Osteocyte (in vitro differentiated cells): Measurements from ENCODE around the gene TMPRSS11E. TPM values are rescaled to one million over a fixed set of nuclear protein-coding genes. Genes with fewer than 3 reads are reported as not detected.

Experiments used
- DNase-seq: peaks from one replicate; pipeline ENCODE4 v3.0.0; 2021; ENCODE audit warnings: mixed read lengths; ENCODE audit not compliant: unreplicated experiment; ENCODE audit errors: extremely low spot score
- H3K27ac Mint-ChIP-seq: one replicate; pipeline ENCODE4 v1.8.0; 2021; ENCODE audit warnings: mild to moderate bottlenecking, mixed read lengths; ENCODE audit not compliant: unreplicated experiment
- H3K27me3 Mint-ChIP-seq: one replicate; pipeline ENCODE4 v1.8.0; 2021; ENCODE audit warnings: mixed read lengths; ENCODE audit not compliant: unreplicated experiment
- H3K36me3 Mint-ChIP-seq: one replicate; pipeline ENCODE4 v1.8.0; 2021; ENCODE audit warnings: mixed read lengths; ENCODE audit not compliant: unreplicated experiment
- H3K4me1 Mint-ChIP-seq: one replicate; pipeline ENCODE4 v1.8.0; 2021; ENCODE audit warnings: mixed read lengths; ENCODE audit not compliant: unreplicated experiment
- H3K4me3 Mint-ChIP-seq: one replicate; pipeline ENCODE4 v1.8.0; 2021; ENCODE audit warnings: mild to moderate bottlenecking, moderate library complexity, mixed read lengths; ENCODE audit not compliant: unreplicated experiment
- H3K9me3 Mint-ChIP-seq: one replicate; pipeline ENCODE4 v1.8.0; 2021; ENCODE audit warnings: mixed read lengths; ENCODE audit not compliant: unreplicated experiment
- total RNA-seq: library from RNA; stranded (reverse); gene quantifications from 2 replicates; pipeline ENCODE4 v1.2.1, GENCODE V29; 2021
- TF ChIP-seq, protein P1 (sequence below): fragments of 200-600 bp; sonication (generic); IDR thresholded peaks from 2 replicates; pipeline ENCODE4 v1.5.0; 2021; ENCODE audit warnings: antibody characterized with exemption, mild to moderate bottlenecking, moderate library complexity

The TMPRSS11E gene
- total RNA-seq, 1 donor from 2014 or later: not detected

DNA sequence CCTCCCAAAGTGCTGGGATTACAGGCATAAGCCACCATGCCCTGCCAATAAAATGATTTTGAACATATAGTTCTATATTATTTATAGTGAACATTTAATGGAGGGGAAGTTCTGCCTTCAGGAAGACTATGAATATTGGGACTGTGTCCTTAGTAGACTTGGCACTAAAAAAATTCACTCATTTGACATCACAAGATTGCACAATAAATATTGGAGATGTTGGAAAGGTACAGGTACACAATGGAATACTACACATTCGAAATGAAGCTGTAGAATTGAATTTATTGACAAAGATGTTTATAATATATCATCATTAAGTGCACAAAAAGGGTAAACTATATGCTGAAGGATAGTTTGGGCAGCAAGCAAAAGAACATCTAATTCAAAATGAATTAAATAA is 13.0 kb upstream of the TMPRSS11E start:
- Mint-ChIP-seq H3K27ac (no peak overlapping the region), H3K9me3 (no peaks in the 10 kb centered on the region), H3K27me3 (peaks cover 4% of the 10 kb centered on the region), H3K4me1 (no peaks in the 10 kb centered on the region), H3K4me3 (no peak overlapping the region), H3K36me3 (no peaks in the 10 kb centered on the region)
- TF ChIP-seq, protein P1, sequence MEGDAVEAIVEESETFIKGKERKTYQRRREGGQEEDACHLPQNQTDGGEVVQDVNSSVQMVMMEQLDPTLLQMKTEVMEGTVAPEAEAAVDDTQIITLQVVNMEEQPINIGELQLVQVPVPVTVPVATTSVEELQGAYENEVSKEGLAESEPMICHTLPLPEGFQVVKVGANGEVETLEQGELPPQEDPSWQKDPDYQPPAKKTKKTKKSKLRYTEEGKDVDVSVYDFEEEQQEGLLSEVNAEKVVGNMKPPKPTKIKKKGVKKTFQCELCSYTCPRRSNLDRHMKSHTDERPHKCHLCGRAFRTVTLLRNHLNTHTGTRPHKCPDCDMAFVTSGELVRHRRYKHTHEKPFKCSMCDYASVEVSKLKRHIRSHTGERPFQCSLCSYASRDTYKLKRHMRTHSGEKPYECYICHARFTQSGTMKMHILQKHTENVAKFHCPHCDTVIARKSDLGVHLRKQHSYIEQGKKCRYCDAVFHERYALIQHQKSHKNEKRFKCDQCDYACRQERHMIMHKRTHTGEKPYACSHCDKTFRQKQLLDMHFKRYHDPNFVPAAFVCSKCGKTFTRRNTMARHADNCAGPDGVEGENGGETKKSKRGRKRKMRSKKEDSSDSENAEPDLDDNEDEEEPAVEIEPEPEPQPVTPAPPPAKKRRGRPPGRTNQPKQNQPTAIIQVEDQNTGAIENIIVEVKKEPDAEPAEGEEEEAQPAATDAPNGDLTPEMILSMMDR: no peak
- DNase-seq: no peak

DNA sequence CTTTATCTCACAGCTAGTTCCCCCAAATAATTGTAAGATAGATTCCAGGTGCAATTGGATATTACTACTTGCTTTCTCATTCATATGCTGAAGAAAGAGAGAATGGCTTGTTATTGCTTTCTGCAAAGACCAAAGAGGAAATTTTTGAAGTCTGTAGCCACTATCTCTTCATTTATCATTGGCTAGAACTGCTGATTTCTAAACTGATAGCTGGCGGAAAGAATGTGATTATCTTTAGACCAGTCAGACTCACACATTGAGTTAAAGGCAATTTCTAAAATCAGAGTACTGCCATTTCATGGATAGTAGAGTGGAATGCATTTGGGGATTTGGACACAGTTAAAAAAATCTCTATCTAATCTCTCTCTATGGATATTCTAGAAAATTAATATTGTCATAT is 12.4 kb upstream of the TMPRSS11E start:
- TF ChIP-seq, protein P1: no peak
- peaks cover 2% of the 10 kb centered on the region for H3K27me3 Mint-ChIP-seq
- no peaks in the 10 kb centered on the region for H3K36me3 Mint-ChIP-seq
- no peak overlapping the region for H3K4me3 Mint-ChIP-seq
- no peak overlapping the region for H3K27ac Mint-ChIP-seq
- no peaks in the 10 kb centered on the region for H3K9me3 Mint-ChIP-seq
- DNase-seq: no peak
- no peaks in the 10 kb centered on the region for H3K4me1 Mint-ChIP-seq

DNA sequence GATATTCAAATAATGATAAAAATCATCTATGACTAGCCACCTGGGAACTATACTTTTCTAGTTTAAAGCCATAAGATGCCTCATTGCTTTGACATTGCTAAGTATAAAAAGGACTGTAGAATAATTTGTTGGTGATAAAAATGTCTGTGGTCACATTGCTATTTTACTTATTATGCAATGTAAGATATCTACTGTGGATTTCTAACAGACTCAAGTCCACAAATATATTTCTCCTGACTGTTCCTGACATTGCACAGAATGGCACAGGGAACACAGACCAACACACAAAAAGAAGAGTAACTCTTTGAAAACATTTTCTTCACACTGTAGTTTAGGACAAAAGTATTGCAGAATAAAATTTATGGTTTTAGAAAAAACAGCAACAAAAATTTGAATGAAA is 2.2 kb upstream of the TMPRSS11E start:
- DNase-seq: no peak
- no peaks in the 10 kb centered on the region for H3K4me1 Mint-ChIP-seq
- no peaks in the 10 kb centered on the region for H3K36me3 Mint-ChIP-seq
- H3K27ac Mint-ChIP-seq: no peak overlapping the region
- TF ChIP-seq, protein P1: no peak
- H3K4me3 Mint-ChIP-seq: no peak overlapping the region
- H3K9me3 Mint-ChIP-seq: no peaks in the 10 kb centered on the region
- H3K27me3 Mint-ChIP-seq: peaks cover 19% of the 10 kb centered on the region

DNA sequence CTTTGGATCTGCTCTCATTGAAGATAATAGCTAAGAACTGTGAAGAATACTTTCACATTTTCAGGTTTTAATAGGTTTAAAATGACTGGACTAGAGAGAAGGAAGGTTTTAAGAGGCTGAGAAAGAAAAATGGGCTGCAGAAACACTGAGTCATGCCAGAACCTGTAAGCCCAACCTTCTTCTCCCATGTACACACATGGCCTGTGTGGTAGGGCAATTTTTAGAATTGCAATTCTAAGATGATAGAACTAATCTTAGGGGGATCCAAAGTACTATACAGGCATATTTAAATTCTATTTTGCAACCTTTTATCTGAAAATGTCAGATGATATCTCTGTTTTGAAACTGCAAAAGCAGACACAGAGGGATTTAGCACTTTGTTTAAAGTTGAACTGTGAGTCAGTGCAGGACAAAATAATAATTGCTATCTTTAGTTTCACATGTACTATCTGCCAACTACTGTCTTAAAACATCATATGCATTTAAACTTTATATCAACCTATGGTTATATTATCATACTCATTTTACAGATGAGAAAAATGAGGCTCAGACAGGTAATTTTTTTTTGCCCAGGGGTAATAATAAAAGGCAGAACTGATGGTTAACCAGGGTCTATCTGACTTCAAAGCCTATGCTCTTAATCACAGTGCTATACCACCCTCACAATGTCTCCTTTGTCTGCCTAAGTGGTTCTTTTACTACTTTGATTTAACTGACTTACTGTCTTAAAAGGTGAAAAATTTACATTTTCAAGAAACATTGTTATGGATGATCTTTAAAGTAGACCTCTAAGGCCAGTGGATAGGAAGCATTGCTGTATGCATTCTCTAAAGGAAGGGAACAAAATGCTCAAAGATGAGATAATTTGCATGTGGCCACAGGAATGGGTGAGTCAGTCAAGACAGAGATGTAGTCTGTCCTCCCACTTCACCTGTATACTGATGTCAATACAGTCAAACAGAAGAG is 4.3 kb downstream of the TMPRSS11E start:
- H3K27ac Mint-ChIP-seq: no peak overlapping the region
- no peaks in the 10 kb centered on the region for H3K9me3 Mint-ChIP-seq
- no peaks in the 10 kb centered on the region for H3K36me3 Mint-ChIP-seq
- H3K4me1 Mint-ChIP-seq: no peaks in the 10 kb centered on the region
- TF ChIP-seq, protein P1: no peak
- no peak overlapping the region for H3K4me3 Mint-ChIP-seq
- H3K27me3 Mint-ChIP-seq: peaks cover 30% of the 10 kb centered on the region
- DNase-seq: no peak

GRCh38 chr4:68460085-68460484 is 12.8 kb downstream of the TMPRSS11E start:
- TF ChIP-seq, protein P1: no peak
- no peaks in the 10 kb centered on the region for H3K36me3 Mint-ChIP-seq
- H3K9me3 Mint-ChIP-seq: no peaks in the 10 kb centered on the region
- no peak for DNase-seq
- H3K4me3 Mint-ChIP-seq: no peak overlapping the region
- H3K27ac Mint-ChIP-seq: no peak overlapping the region
- H3K27me3 Mint-ChIP-seq: peaks cover under 1% of the 10 kb centered on the region
- no peaks in the 10 kb centered on the region for H3K4me1 Mint-ChIP-seq
